Prostate gland (tissue), 2 donors: ENCODE data around the gene ZNF512B.

ENCODE experiments used
- CTCF ChIP-seq, 4 experiments: fragments of 200-600 bp in 2 of 4; fragments of 450-650 bp in 2 of 4; sonication (generic) in 2 of 4; IDR thresholded peaks; 1 replicate in 3 of 4; 2 replicates in 1 of 4; pipeline ENCODE4 v1.5.1; 2016 to 2019; ENCODE audit warnings: antibody characterized with exemption in 4 of 4, mild to moderate bottlenecking in 2 of 4, moderate library complexity in 2 of 4
- POLR2A ChIP-seq: fragments of 450-650 bp; IDR thresholded peaks from one replicate; pipeline ENCODE4 v1.6.1; 2016; ENCODE audit warnings: antibody characterized with exemption, mild to moderate bottlenecking

- no peak for TF ChIP-seq POLR2A
- no peak for TF ChIP-seq CTCF (IDR thresholded peaks at IDR 0.05)
Measured at GRCh38 chr20:63968136-63968927, 1.4 kb downstream of the ZNF512B start.
